ENCODE data around the gene PRMT2. TPM values are rescaled to one million over a fixed set of nuclear protein-coding genes. Genes with fewer than 3 reads are reported as not detected.

The PRMT2 gene
- total and polyA plus RNA-seq, 2 donors (not counting 1 experiment from before 2014, with no cell fraction given) = 80.1 to 102 TPM

DNA sequence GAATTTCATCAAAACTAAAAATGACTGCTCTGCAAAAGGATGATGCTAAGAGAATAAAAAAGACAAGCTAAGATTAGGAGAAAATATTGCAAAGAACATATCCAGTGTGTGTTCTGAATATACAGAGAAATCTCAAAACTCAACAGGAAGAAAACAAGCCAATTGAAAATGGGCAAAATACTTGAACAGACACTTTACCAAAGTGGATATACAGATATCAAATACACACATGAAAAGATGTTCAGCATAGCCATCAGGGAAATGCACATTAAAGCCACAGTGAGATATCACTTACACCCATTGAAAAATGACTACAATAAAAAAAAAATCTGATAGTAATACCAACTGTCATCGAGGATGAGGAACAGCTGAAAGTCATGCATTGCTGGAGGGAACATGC is 21.3 kb downstream of the PRMT2 start:
- no peaks in the 10 kb centered on the region for H3K79me2 ChIP-seq (ENCODE audit: control insufficient read depth, insufficient read depth, low read length)
- Mint-ChIP-seq H3K9me3 (ENCODE audit: insufficient read depth) (peaks cover 7% of the 10 kb centered on the region), H3K4me1 (peaks cover 2% of the 10 kb centered on the region), H3K27ac (no peak overlapping the region), H3K4me3 (no peak overlapping the region), H3K27me3 (no peaks in the 10 kb centered on the region)
- no peak overlapping the region for H3K4me3 ChIP-seq (ENCODE audit: control extremely low read depth in 1 of 5, extremely low read depth in 1 of 5, insufficient read depth in 1 of 5, low read depth in 2 of 5, low read length in 4 of 5)
- intact Hi-C loops (cut with micrococcal nuclease) = no loop called here
- POLR2A ChIA-PET = no interaction called here
- peaks cover 6 to 42% of the 10 kb centered on the region in 2 experiments for H3K36me3 ChIP-seq (replicated peaks in 1 of 2; ENCODE audit: control extremely low read depth in 1 of 2, control insufficient read depth in 1 of 2, extremely low read depth in 1 of 2, insufficient read depth in 2 of 2, low read length in 1 of 2)
- no peak for DNase-seq
- no peak overlapping the region for H3K9ac ChIP-seq (ENCODE audit: low read length)
- H3K9me3 ChIP-seq (ENCODE audit: control extremely low read depth in 1 of 3, control insufficient read depth in 2 of 3, insufficient read depth in 1 of 3, low read length in 2 of 3) = peaks cover 0 to 14% (median 13%) of the 10 kb centered on the region in 3 donors
- TF ChIP-seq, protein P1, sequence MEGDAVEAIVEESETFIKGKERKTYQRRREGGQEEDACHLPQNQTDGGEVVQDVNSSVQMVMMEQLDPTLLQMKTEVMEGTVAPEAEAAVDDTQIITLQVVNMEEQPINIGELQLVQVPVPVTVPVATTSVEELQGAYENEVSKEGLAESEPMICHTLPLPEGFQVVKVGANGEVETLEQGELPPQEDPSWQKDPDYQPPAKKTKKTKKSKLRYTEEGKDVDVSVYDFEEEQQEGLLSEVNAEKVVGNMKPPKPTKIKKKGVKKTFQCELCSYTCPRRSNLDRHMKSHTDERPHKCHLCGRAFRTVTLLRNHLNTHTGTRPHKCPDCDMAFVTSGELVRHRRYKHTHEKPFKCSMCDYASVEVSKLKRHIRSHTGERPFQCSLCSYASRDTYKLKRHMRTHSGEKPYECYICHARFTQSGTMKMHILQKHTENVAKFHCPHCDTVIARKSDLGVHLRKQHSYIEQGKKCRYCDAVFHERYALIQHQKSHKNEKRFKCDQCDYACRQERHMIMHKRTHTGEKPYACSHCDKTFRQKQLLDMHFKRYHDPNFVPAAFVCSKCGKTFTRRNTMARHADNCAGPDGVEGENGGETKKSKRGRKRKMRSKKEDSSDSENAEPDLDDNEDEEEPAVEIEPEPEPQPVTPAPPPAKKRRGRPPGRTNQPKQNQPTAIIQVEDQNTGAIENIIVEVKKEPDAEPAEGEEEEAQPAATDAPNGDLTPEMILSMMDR (IDR thresholded peaks at IDR 0.05) = no peak
- TF ChIP-seq EZH2 (IDR thresholded peaks at IDR 0.05; ENCODE audit: borderline replicate concordance, insufficient read depth, low read depth, low read length, poor library complexity, severe bottlenecking) = no peak
- no peak overlapping the region for H2AFZ ChIP-seq (ENCODE audit: insufficient read depth, low read depth, low read length, poor library complexity, severe bottlenecking)
- CTCF ChIA-PET = interaction anchor here (1.2 kb wide), 1 partner anchor 21 kb away, joined by 4 read pairs; the partner anchor contains the start of gene PRMT2
- ATAC-seq (ENCODE audit: low read depth) = no peak
- H3K27ac ChIP-seq (ENCODE audit: low read length in 2 of 2) = no peak overlapping the region
- H3K27me3 ChIP-seq (replicated peaks in 1 of 4; ENCODE audit: control extremely low read depth in 1 of 4, control insufficient read depth in 3 of 4, insufficient read depth in 4 of 4, low read length in 3 of 4) = no peaks in the 10 kb centered on the region
- H3K4me2 ChIP-seq (replicated peaks; ENCODE audit: low read depth, low read length, poor library complexity, severe bottlenecking) = no peak overlapping the region
- no peaks in the 10 kb centered on the region for H3K4me1 ChIP-seq (ENCODE audit: control insufficient read depth in 2 of 2, insufficient read depth in 2 of 2, low read length in 2 of 2)
- WGBS (ENCODE audit: insufficient coverage) = no CpG with 5 or more reads among the region's 1 CpG
- H4K20me1 ChIP-seq (ENCODE audit: control insufficient read depth, insufficient read depth, low read length, poor library complexity, severe bottlenecking) = peaks cover 1% of the 10 kb centered on the region

DNA sequence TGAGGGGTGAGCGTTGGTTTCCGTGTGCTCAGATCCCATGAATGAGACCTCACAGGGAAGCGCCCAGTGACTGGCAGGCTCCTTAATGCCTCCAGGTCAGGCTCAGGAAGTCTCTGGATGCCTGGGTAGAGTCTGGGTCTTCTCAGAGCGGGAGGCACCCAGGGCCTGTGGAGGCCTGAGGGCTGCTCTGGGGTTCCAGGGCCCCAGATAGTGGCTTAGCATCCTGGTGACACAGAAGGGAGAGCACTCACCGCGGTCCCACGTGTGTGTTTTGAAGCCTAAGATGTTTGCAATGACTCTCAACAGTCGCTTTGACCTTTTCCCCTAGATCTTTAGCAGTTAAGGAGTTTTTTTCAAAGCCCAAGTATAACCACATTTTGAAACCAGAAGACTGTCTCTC is 25.0 kb downstream of the PRMT2 start:
- no peak for DNase-seq
- TF ChIP-seq EZH2 (IDR thresholded peaks at IDR 0.05; ENCODE audit: borderline replicate concordance, insufficient read depth, low read depth, low read length, poor library complexity, severe bottlenecking) = no peak
- TF ChIP-seq, protein P1 (IDR thresholded peaks at IDR 0.05) = no peak
- Mint-ChIP-seq H3K27me3 (no peaks in the 10 kb centered on the region), H3K4me3 (no peak overlapping the region), H3K4me1 (peaks cover 2% of the 10 kb centered on the region), H3K27ac (no peak overlapping the region), H3K9me3 (ENCODE audit: insufficient read depth) (peaks cover 5% of the 10 kb centered on the region)
- H2AFZ ChIP-seq (ENCODE audit: insufficient read depth, low read depth, low read length, poor library complexity, severe bottlenecking) = no peak overlapping the region
- WGBS (ENCODE audit: insufficient coverage) = 96% methylated on average over 7 of the region's 8 CpGs
- POLR2A ChIA-PET = no interaction called here
- peaks cover 0 to 11% of the 10 kb centered on the region in 2 experiments for H3K36me3 ChIP-seq (replicated peaks in 1 of 2; ENCODE audit: control extremely low read depth in 1 of 2, control insufficient read depth in 1 of 2, extremely low read depth in 1 of 2, insufficient read depth in 2 of 2, low read length in 1 of 2)
- H3K79me2 ChIP-seq (ENCODE audit: control insufficient read depth, insufficient read depth, low read length) = no peaks in the 10 kb centered on the region
- H3K4me3 ChIP-seq (ENCODE audit: control extremely low read depth in 1 of 5, extremely low read depth in 1 of 5, insufficient read depth in 1 of 5, low read depth in 2 of 5, low read length in 4 of 5) = no peak overlapping the region
- H4K20me1 ChIP-seq (ENCODE audit: control insufficient read depth, insufficient read depth, low read length, poor library complexity, severe bottlenecking) = no peaks in the 10 kb centered on the region
- H3K27me3 ChIP-seq (replicated peaks in 1 of 4; ENCODE audit: control extremely low read depth in 1 of 4, control insufficient read depth in 3 of 4, insufficient read depth in 4 of 4, low read length in 3 of 4) = no peaks in the 10 kb centered on the region
- peaks cover 0 to 12% (median 3%) of the 10 kb centered on the region in 3 donors for H3K9me3 ChIP-seq (ENCODE audit: control extremely low read depth in 1 of 3, control insufficient read depth in 2 of 3, insufficient read depth in 1 of 3, low read length in 2 of 3)
- H3K9ac ChIP-seq (ENCODE audit: low read length) = no peak overlapping the region
- no peaks in the 10 kb centered on the region for H3K4me1 ChIP-seq (ENCODE audit: control insufficient read depth in 2 of 2, insufficient read depth in 2 of 2, low read length in 2 of 2)
- H3K4me2 ChIP-seq (replicated peaks; ENCODE audit: low read depth, low read length, poor library complexity, severe bottlenecking) = no peak overlapping the region
- H3K27ac ChIP-seq (ENCODE audit: low read length in 2 of 2) = no peak overlapping the region
- intact Hi-C loops (cut with micrococcal nuclease) = no loop called here
- CTCF ChIA-PET = no interaction called here
- ATAC-seq (ENCODE audit: low read depth) = no peak

All from B cell (primary cell).